HCT116 (cell line): ENCODE measurements around the gene MTHFD1L. TPM values are rescaled to one million over a fixed set of nuclear protein-coding genes. Genes with fewer than 3 reads are reported as not detected.
"Not testable (repeated sequence)": the region's sequence is repeated elsewhere in the genome, so short reads cannot be mapped to it uniquely, and the experiment has no call there.

Experiments used
- ATAC-seq: fragments of 200-7000 bp; cut with Tn5 transposase; 2 replicates; pipeline ENCODE4 v1.9.1; 2020; ENCODE audit warnings: mild to moderate bottlenecking, moderate library complexity
- BruUV-seq: library from RNA; stranded (reverse); fragments of 400-500 nt; replicated peaks from 2 replicates; lab custom pipeline; 2021; lab: Mats Ljungman, UMichigan
- CTCF ChIA-PET: fragments of 300-600 bp; sonication (Branson Sonifier 250); formaldehyde crosslinking; loops from one replicate; lab custom pipeline; 2021; ENCODE audit warnings: antibody characterized with exemption; lab: Charles Lee
- POLR2A ChIA-PET: fragments of 300-600, 350-600 bp; sonication (Branson Sonifier 250); formaldehyde crosslinking; loops from one replicate; lab custom pipeline; 2021; ENCODE audit warnings: antibody characterized with exemption; lab: Charles Lee
- RAD21 ChIA-PET, 2 experiments: fragments of 300-600 bp; sonication (Branson Sonifier 250); formaldehyde crosslinking; loops; one replicate each; lab custom pipeline; 2023; ENCODE audit warnings: low total read pairs in 2 of 2; ENCODE audit not compliant: uncharacterized antibody in 2 of 2, unreplicated experiment in 2 of 2, low non-redundant PET in 1 of 2; lab: Charles Lee
- DNase-seq: peaks from one replicate; pipeline ENCODE4 v3.0.0-alpha.2; 2010; ENCODE audit warnings: low read depth, low spot score
- H2AFZ ChIP-seq: fragments of 200-600 bp; shearing (Covaris generic), sonication (generic); 2 replicates; pipeline ENCODE4 v1.6.1; 2017; ENCODE audit warnings: low read depth, mixed run types, mixed read lengths, antibody characterized with exemption, low read length; ENCODE audit not compliant: poor library complexity, severe bottlenecking
- H3K27ac ChIP-seq: 2 replicates; pipeline ENCODE4 v1.5.1; 2012; ENCODE audit warnings: low read depth, low read length
- H3K27me3 ChIP-seq: fragments of 200-600 bp; sonication (generic); 2 replicates; pipeline ENCODE4 v1.6.1; 2016; ENCODE audit warnings: mixed run types, low read length, mixed read lengths; ENCODE audit not compliant: insufficient read depth
- H3K36me3 ChIP-seq, 2 experiments: fragments of 200-500 bp in 1 of 2; fragments of 200-600 bp in 1 of 2; sonication (Bioruptor generic) in 1 of 2; sonication (generic) in 1 of 2; 2 replicates each; pipeline versions ENCODE4 v1.5.1 to v1.6.1; 2014 to 2016; ENCODE audit warnings: low read length in 2 of 2, inconsistent platforms in 1 of 2, mixed read lengths in 1 of 2, mixed run types in 1 of 2; ENCODE audit not compliant: insufficient read depth in 2 of 2, control insufficient read depth in 1 of 2
- H3K4me1 ChIP-seq, 2 experiments: fragments of 200-600 bp in 1 of 2; sonication (generic) in 1 of 2; 2 replicates each; pipeline versions ENCODE4 v1.5.1 to v1.6.1; 2012 to 2017; ENCODE audit warnings: low read length in 2 of 2, inconsistent platforms in 1 of 2, mild to moderate bottlenecking in 1 of 2, mixed read lengths in 1 of 2, mixed run types in 1 of 2, moderate library complexity in 1 of 2; ENCODE audit not compliant: insufficient read depth in 2 of 2, control insufficient read depth in 1 of 2
- H3K4me2 ChIP-seq: fragments of 200-600 bp; sonication (generic); 2 replicates; pipeline ENCODE4 v1.6.1; 2017; ENCODE audit warnings: mixed run types, low read length, mixed read lengths
- H3K4me3 ChIP-seq, 2 experiments: fragments of 200-600 bp in 1 of 2; sonication (generic) in 1 of 2; replicated peaks in 1 of 2; 2 replicates each; pipeline ENCODE4 v1.5.1; 2011 to 2016; ENCODE audit warnings: low read length in 2 of 2, control low read depth in 1 of 2, low read depth in 1 of 2, mild to moderate bottlenecking in 1 of 2, mixed read lengths in 1 of 2, mixed run types in 1 of 2
- H3K79me2 ChIP-seq: fragments of 200-600 bp; sonication (generic); 2 replicates; pipeline ENCODE4 v1.6.1; 2017; ENCODE audit warnings: mild to moderate bottlenecking, mixed run types, low read length, moderate library complexity, mixed read lengths; ENCODE audit not compliant: insufficient read depth
- H3K9ac ChIP-seq: fragments of 200-600 bp; sonication (generic); 2 replicates; pipeline ENCODE4 v1.6.1; 2016; ENCODE audit warnings: low read length, mixed read lengths
- H3K9me2 ChIP-seq: fragments of 200-600 bp; sonication (generic), shearing (Covaris generic); 2 replicates; pipeline ENCODE4 v1.6.1; 2017; ENCODE audit warnings: mixed run types, mild to moderate bottlenecking, moderate library complexity; ENCODE audit not compliant: insufficient read depth
- H3K9me3 ChIP-seq, 2 experiments: fragments of 200-500 bp in 1 of 2; fragments of 200-600 bp in 1 of 2; sonication (Bioruptor generic) in 1 of 2; sonication (generic) in 1 of 2; 2 replicates each; pipeline ENCODE4 v1.6.1; 2014 to 2017; ENCODE audit warnings: low read length in 2 of 2, mixed read lengths in 2 of 2, inconsistent platforms in 1 of 2, low read depth in 1 of 2, mild to moderate bottlenecking in 1 of 2, mixed run types in 1 of 2, moderate library complexity in 1 of 2; ENCODE audit not compliant: control insufficient read depth in 1 of 2, insufficient read depth in 1 of 2
- H4K20me1 ChIP-seq: fragments of 200-600 bp; sonication (generic), shearing (Covaris generic); 2 replicates; pipeline ENCODE4 v1.6.1; 2017; ENCODE audit warnings: mixed run types, mild to moderate bottlenecking, moderate library complexity; ENCODE audit not compliant: insufficient read depth
- CBX3 ChIP-seq: IDR thresholded peaks from 2 replicates; pipeline ENCODE4 v1.6.1; 2012; ENCODE audit warnings: low read depth
- CEBPB ChIP-seq: IDR thresholded peaks from 2 replicates; pipeline ENCODE4 v1.6.1; 2012; ENCODE audit warnings: low read depth
- EGR1 ChIP-seq: IDR thresholded peaks from 2 replicates; pipeline ENCODE4 v1.6.1; 2012; ENCODE audit warnings: low read depth
- FOSL1 ChIP-seq: IDR thresholded peaks from 2 replicates; pipeline ENCODE4 v1.6.1; 2012; ENCODE audit warnings: low read depth
- JUND ChIP-seq: IDR thresholded peaks from 2 replicates; pipeline ENCODE4 v1.6.1; 2012
- POLR2AphosphoS5 ChIP-seq: IDR thresholded peaks from 2 replicates; pipeline ENCODE4 v1.6.1; 2011; ENCODE audit warnings: mild to moderate bottlenecking, low read depth, low read length, moderate library complexity
- RAD21 ChIP-seq: IDR thresholded peaks from 2 replicates; pipeline ENCODE4 v1.6.1; 2012; ENCODE audit warnings: low read depth, mild to moderate bottlenecking
- SP1 ChIP-seq: IDR thresholded peaks from 2 replicates; pipeline ENCODE4 v1.6.1; 2012; ENCODE audit warnings: low read depth
- SRF ChIP-seq: IDR thresholded peaks from 2 replicates; pipeline ENCODE4 v1.6.1; 2012; ENCODE audit warnings: low read depth
- intact Hi-C: fragments of 100-400 bp; cut with micrococcal nuclease; formaldehyde crosslinking; loops from 2 replicates; pipeline ENCODE4 v1.10.0; 2022
- total RNA-seq: library from RNA; stranded (reverse); gene quantifications from one replicate; pipeline ENCODE4 v1.2.1, GENCODE V29; 2021; ENCODE audit not compliant: unreplicated experiment
- TF ChIP-seq, protein P1 (sequence below): IDR thresholded peaks from 2 replicates; pipeline ENCODE4 v1.6.1; 2012

MTHFD1L gene
- total RNA-seq, 1 experiment from 2014 or later, result 127 TPM

DNA sequence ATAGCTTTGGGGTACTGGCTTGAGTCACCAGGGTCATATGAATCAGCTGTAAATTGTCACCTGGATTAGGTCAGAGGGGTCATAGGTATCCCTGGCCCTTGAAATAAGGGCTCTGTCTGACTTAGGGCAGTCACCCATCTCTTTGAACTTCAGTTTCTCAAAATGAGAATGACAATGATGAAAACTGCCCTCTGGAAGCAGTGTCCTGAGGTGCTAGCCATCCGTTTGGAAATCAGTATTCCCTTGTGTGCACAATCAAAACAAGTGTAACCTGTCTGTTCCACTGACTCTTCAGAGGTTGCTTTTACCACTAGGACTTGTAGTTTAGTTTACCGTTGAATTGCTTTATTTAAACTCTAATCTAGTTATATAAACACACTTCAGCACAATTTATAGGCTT lies 259.7 kb downstream of the MTHFD1L start:
- Histone ChIP-seq H3K27ac (peak overlapping the region; percentile 86), H3K4me1 (peaks cover 22 to 72% of the 10 kb centered on the region in 2 experiments), H3K4me3 (peak overlapping the region in 1 of 2 experiments; percentile 29; a peak in 2 of 4 replicates), H3K4me2 (peak overlapping the region; percentile 65), H3K9ac (peak overlapping the region; percentile 58)
- TF ChIP-seq FOSL1, result peak; percentile 44
- H3K79me2 ChIP-seq, DNase-seq, H3K27me3 ChIP-seq, CTCF ChIA-PET, H2AFZ ChIP-seq, POLR2A ChIA-PET, H4K20me1 ChIP-seq, H3K9me2 ChIP-seq, H3K9me3 ChIP-seq, RAD21 ChIA-PET, H3K36me3 ChIP-seq: not testable (repeated sequence)
- peak; percentile 51 for ATAC-seq
- BruUV-seq, result TSS peak; percentile 85
- intact Hi-C loops, result loop anchor here (5.0 kb wide), 3 partner anchors 63 to 197 kb away; no protein-coding TSS in a partner anchor

DNA sequence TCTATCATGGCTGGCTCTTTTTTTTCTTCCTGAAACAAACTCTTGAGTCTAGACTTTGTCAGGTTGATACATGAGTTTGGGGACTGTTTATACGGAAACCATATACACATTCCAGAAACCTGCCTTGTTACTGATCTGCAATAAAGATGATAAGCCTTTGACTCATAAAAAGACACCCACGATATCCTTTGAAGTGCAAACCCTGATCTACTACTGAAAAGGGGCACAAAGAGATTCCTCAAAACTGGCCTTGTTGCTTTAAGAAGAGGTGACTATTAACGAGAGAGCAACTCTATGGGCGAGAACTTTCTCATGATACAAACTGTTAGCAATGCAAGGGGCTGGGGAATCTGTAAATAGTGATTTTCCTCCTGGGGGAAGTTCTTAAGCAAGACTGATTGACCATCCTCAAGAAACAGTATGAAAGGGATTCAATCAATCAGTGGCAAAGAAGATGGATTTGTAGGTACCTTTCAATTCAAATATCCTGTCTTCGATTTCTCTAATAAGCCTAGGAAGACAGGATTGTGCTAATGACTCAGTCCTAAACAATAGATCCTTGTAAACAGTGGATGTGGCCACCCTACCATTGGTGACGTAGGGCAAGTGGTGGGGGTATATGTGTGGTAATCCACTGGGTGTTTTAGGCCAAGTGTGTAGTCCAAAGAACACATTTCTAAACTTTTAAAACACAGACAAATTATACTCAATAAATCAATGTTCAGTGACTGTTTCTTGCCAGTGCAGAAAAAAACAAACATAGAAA lies 260.3 kb downstream of the MTHFD1L start:
- POLR2A ChIA-PET, H3K27me3 ChIP-seq, CTCF ChIA-PET, H3K9me3 ChIP-seq, H2AFZ ChIP-seq, H3K9me2 ChIP-seq, H3K36me3 ChIP-seq, H4K20me1 ChIP-seq, RAD21 ChIA-PET, H3K79me2 ChIP-seq: not testable (repeated sequence)
- H3K4me2 ChIP-seq, result peak overlapping the region; percentile 65
- peak overlapping the region; percentile 86 for H3K27ac ChIP-seq
- DNase-seq (peak; percentile 83), ATAC-seq (peak; percentile 78)
- intact Hi-C loops, result loop anchor here (5.0 kb wide), 3 partner anchors 64 to 196 kb away; no protein-coding TSS in a partner anchor
- peak overlapping the region in 1 of 2 experiments; percentile 29; a peak in 1 of 4 replicates for H3K4me3 ChIP-seq
- BruUV-seq, result TSS peak; percentile 78
- H3K4me1 ChIP-seq, result peaks cover 20 to 66% of the 10 kb centered on the region in 2 experiments
- peak overlapping the region; percentile 58 for H3K9ac ChIP-seq
- TF ChIP-seq SRF (peak; percentile 65; the same call in 1 of the 2 replicates), JUND (peak; percentile 80), CBX3 (peak; percentile 63; the same call in 1 of the 2 replicates), EGR1 (peak; percentile 89), SP1 (peak; percentile 86), FOSL1 (peak; percentile 86), RAD21 (peak; percentile 26; the same call in 1 of the 2 replicates), POLR2AphosphoS5 (peak; percentile 41; the same call in 1 of the 2 replicates), CEBPB (peak; percentile 70)
- TF ChIP-seq, protein P1, sequence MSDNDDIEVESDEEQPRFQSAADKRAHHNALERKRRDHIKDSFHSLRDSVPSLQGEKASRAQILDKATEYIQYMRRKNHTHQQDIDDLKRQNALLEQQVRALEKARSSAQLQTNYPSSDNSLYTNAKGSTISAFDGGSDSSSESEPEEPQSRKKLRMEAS, result peak; percentile 61

DNA sequence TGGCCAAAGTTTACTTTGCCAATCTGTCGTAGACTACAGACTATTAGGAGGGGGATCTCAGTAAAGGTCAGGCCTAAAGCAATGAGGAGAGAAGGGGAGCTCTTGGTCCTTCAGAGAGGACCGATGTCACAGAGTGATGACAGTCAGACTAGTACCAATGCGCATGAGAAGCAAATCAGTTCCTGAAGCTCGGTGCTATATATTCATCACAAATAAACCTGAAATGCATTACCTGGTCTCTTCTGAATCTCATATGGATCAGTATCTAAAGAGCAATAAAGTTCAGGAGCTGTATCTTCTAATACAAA lies 260.9 kb downstream of the MTHFD1L start:
- POLR2A ChIA-PET, result not testable (repeated sequence)

More for the DNA sequence above, 260.9 kb downstream of the MTHFD1L start:
- H3K9me3 ChIP-seq, H3K9me2 ChIP-seq, RAD21 ChIA-PET, BruUV-seq, H3K36me3 ChIP-seq, H2AFZ ChIP-seq, H4K20me1 ChIP-seq, DNase-seq, H3K27me3 ChIP-seq, CTCF ChIA-PET, H3K79me2 ChIP-seq: not testable (repeated sequence)
- H3K4me2 ChIP-seq, result peak overlapping the region; percentile 65
- H3K4me1 ChIP-seq, result peaks cover 20 to 62% of the 10 kb centered on the region in 2 experiments
- intact Hi-C loops, result loop anchor here (5.0 kb wide), 3 partner anchors 64 to 196 kb away; no protein-coding TSS in a partner anchor
- peak overlapping the region; percentile 58 for H3K9ac ChIP-seq
- peak overlapping the region; percentile 86 for H3K27ac ChIP-seq
- 0 out of 4 replicates have a peak overlapping the region, but pooled peaks of 1 of the 2 experiments have one; percentile 21 for H3K4me3 ChIP-seq
- peak; percentile 1; the same call in 1 of the 2 replicates for ATAC-seq
